Right cardiac atrium (tissue), 5 donors: ENCODE measurements around the gene SMIM12. TPM values are rescaled to one million over a fixed set of nuclear protein-coding genes. Genes with fewer than 3 reads are reported as not detected.

ENCODE experiments used
- ATAC-seq, 2 donors: fragments of 200-7000 bp; cut with Tn5 transposase; one replicate each; pipeline versions ENCODE4 v1.8.0 to v1.9.1; 2020; ENCODE audit warnings: moderate library complexity in 2 of 2, mild to moderate bottlenecking in 1 of 2
- DNase-seq, 3 donors: peaks; one replicate each; pipeline ENCODE4 v3.0.0-alpha.2; 2020
- H3K27ac ChIP-seq: one replicate; pipeline ENCODE4 v1.5.1; 2013; ENCODE audit warnings: mild to moderate bottlenecking, low read length, control low read depth, moderate library complexity
- H3K27me3 ChIP-seq: one replicate; pipeline ENCODE4 v1.6.1; 2013; ENCODE audit not compliant: control insufficient read depth, insufficient read depth
- H3K4me1 ChIP-seq: one replicate; pipeline ENCODE4 v1.6.1; 2013; ENCODE audit warnings: low read length; ENCODE audit not compliant: control insufficient read depth, insufficient read depth
- H3K4me3 ChIP-seq: one replicate; pipeline ENCODE4 v1.5.1; 2013; ENCODE audit warnings: low read length, control low read depth
- H3K9me3 ChIP-seq: one replicate; pipeline ENCODE4 v1.6.1; 2013; ENCODE audit warnings: low read length; ENCODE audit not compliant: control insufficient read depth
- WGBS: extraction: QIAGEN DNeasy Blood & Tissue Kit; methylation state at CpG from one replicate; pipeline ENCODE4 v1.1.7; 2013; 5-methylcytosine and 5-hydroxymethylcytosine counted together
- intact Hi-C, 4 donors: fragments of 100-400 bp; cut with DNase I; formaldehyde crosslinking; loops; one replicate each; pipeline versions ENCODE4 v1.11.0 to v1.14.0; 2022 to 2023
- polyA plus RNA-seq: library from polyadenylated mRNA; stranded (reverse); fragments of 200-250 nt; gene quantifications from one replicate; pipeline ENCODE4 v1.2.3, GENCODE V29; 2013
- total RNA-seq, 4 donors: library from RNA; stranded (reverse); fragmentation: NEBNext Ultra II Directional; extraction: Animal tissue kit (Norgen Biotek cat#: 25700); gene quantifications; one replicate each; pipeline ENCODE4 v1.2.1, GENCODE V29; 2021
- donor health status: healthy with polysubstance abuse.
- donor health status: DM: no; HTN: yes; CAD: no.
- donor health status: DM: no; HTN: no; CAD: no.
- donor health status: DM: no; HTN: yes; CAD: no; lungs with severe emphysema.
- donor health status: DM: yes; HTN: yes; CAD: no.

Gene SMIM12
- total and polyA plus RNA-seq, 5 donors, result 35.3 to 58.7 (median 40.4) TPM

DNA sequence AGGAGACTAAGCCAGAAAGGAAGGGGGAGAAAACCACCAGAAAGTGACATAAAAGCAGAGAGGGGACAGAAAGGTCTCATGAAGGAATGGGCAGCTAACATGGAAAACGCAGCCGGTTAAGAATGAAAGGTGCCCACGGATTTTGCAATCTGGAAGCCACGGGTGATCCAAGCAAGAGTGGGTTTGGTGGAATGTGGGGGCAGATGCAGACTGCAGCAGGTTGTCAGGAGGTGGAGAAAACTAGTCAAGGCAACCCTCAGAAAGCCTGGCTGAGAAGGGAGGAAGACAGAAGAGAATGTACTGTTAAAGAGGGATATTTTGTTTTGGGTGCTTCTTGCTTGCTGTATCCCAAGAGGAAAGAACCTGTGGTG is 12.6 kb upstream of the SMIM12 start:
- Histone ChIP-seq H3K4me3 (no peak overlapping the region), H3K27ac (no peak overlapping the region), H3K27me3 (peaks cover 2% of the 10 kb centered on the region), H3K9me3 (no peaks in the 10 kb centered on the region), H3K4me1 (no peaks in the 10 kb centered on the region)
- ATAC-seq, result no peak
- WGBS, result 77% methylated on average over 4 of the region's 4 CpGs
- intact Hi-C loops, result no loop called here
- no peak for DNase-seq

DNA sequence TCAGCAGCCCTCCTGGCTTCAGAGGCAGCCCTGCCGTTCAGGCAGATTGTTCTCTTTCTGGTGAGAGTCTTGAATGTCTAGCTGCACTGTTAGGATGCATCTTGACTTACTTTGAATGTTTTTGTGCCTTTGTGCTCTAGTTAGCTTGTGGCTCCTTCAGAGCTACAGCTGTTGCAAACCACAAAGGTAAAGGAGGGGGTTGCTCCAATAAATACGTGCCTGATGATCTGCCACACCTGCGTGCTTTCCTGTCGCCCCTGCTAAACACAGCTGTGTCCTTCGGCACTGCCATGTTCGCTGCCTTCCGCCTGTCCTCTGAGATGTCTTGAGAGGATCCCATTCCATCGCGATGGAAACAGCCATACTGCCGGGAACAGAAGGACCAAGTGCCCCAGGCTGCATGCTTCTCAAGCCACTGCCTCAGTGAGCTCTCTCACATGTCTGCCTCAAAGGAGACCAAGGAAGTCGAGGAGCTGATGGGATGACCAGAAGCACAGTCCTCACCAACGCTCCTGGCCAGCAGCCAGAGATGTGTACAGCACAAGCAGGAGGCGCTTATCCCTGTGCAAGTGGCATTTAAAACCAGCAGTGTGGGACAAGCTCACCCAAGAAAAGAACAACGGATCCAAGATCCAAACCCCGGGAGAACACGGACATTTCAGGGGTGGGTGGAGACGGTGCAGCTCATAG is 12.0 kb upstream of the SMIM12 start:
- H3K4me3 ChIP-seq, result no peak overlapping the region
- ATAC-seq (no peak), DNase-seq (no peak)
- intact Hi-C loops, result no loop called here
- H3K27me3 ChIP-seq, result peaks cover 2% of the 10 kb centered on the region
- 71% methylated on average over 17 of the region's 17 CpGs for WGBS
- no peaks in the 10 kb centered on the region for H3K9me3 ChIP-seq
- no peaks in the 10 kb centered on the region for H3K4me1 ChIP-seq
- no peak overlapping the region for H3K27ac ChIP-seq

DNA sequence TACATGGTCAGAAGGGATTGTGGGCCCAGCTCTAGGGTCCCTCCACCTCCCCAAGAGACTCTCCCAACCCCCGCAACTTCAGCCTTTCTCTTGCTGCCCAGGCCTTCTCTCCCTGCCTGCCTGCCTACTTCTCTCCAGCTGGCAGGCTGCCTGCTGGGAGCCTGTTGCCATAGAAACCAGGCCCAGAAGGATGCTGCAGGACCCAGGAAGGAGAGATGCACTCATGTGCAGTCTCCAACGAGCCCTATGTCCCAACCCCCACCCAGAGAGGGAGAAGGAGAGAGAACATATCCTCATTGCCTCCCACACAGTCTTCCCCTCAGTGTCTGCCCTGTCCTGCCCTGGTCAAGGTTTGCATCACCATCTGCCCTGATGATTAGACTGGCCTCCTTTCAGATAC is 10.8 kb upstream of the SMIM12 start:
- H3K4me1 ChIP-seq, result no peaks in the 10 kb centered on the region
- no peak overlapping the region for H3K4me3 ChIP-seq
- 53% methylated on average over 2 of the region's 2 CpGs for WGBS
- H3K9me3 ChIP-seq, result no peaks in the 10 kb centered on the region
- intact Hi-C loops, result no loop called here
- DNase-seq (no peak), ATAC-seq (no peak)
- no peak overlapping the region for H3K27ac ChIP-seq
- H3K27me3 ChIP-seq, result peaks cover under 1% of the 10 kb centered on the region

DNA sequence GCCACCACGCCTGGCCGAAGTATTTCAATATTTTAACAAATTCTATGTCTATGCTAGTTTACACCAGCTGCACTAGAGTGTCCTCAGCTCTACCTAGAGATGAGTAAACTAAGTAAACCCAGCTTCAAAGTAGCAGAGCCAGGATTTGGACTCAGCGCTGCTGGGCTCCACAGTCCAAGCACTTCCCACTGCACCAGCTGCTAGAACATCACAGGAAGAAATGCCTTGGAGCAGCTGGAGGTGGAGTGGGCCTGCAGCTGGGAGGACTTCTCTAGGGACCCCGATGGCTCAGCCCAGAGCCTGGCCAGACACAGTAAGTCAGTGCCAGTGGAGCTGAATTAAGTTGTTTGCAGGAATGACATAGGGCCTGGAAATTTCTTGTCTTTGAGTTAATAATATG is 10.2 kb upstream of the SMIM12 start:
- no peaks in the 10 kb centered on the region for H3K9me3 ChIP-seq
- no peaks in the 10 kb centered on the region for H3K27me3 ChIP-seq
- WGBS, result 80% methylated on average over 4 of the region's 4 CpGs
- no peak overlapping the region for H3K27ac ChIP-seq
- no peak overlapping the region for H3K4me3 ChIP-seq
- no peaks in the 10 kb centered on the region for H3K4me1 ChIP-seq
- DNase-seq, result no peak
- no peak for ATAC-seq
- intact Hi-C loops, result loop anchor here in 3 of 4 donors (5.0 kb wide), 1 partner anchor 82 kb away; no protein-coding TSS in a partner anchor

DNA sequence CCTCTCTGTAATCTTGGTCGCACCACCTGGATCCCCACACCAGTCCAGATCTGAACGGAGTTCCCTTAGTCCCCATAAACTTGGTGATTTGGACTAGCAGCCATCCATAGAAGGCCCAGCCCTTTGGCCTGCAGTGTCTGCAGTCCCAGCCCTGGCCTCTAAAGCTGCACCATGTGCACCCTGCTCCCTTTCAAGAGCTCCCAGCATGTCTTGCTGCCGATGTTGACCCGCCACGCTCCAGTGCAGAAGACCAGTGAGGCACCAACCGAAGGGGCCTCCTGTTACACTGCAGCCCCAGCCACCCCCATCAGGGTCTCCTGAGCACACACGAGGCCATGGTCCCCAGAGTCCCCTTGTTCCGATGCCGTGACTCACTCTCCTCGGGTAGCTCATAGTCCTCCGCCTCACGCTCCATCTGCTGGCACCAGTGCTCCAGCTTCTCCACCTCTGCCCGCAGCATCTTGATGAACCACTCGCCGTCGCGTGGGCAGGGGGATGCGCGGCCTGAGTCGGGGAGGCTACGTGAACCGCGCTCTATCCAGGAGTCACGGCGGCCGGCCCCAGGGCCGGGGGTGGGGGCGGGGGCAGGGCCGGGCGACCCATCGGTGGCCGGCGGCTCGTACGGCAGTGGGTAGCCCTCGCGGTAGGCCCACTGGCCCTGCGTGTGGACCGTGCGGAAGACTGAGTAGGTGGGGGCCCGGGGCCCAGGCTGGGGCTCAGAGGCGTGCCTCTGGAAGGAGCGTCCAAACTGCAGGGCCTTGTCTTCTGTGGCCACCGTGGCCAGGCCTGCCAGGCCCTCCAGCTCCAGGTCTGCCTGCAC is 8.9 kb upstream of the SMIM12 start:
- Histone ChIP-seq H3K4me3 (no peak overlapping the region), H3K9me3 (no peaks in the 10 kb centered on the region), H3K27ac (no peak overlapping the region), H3K4me1 (no peaks in the 10 kb centered on the region), H3K27me3 (no peaks in the 10 kb centered on the region)
- intact Hi-C loops, result loop anchor here in 3 of 4 donors (5.0 kb wide), 1 partner anchor 81 kb away; no protein-coding TSS in a partner anchor
- ATAC-seq, result no peak
- DNase-seq, result no peak
- WGBS, result 92% methylated on average over 44 of the region's 44 CpGs

DNA sequence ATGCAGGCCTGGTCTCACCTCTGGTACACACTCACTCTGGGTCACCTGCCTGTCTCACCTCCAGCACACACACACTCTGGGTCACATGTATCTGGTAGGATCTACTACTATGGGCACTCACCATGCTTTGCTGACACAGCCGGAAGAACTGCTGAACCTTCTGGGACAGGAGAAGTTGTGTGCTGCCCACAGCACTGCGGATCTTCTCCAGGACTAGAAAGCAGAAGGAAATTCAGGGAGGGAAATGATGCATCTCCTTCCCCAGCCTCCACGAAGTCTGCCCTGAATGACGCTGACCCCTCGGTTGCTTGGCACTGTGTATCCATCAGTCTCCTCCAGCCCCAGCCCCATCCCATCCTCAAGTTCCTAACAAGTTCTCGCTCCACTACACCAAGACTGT is 7.9 kb upstream of the SMIM12 start:
- DNase-seq (peak in 1 of 3 donors; percentile 51), ATAC-seq (peak in 1 of 2 donors; percentile 5)
- no peak overlapping the region for H3K4me3 ChIP-seq
- no peaks in the 10 kb centered on the region for H3K4me1 ChIP-seq
- intact Hi-C loops, result loop anchor here in 3 of 4 donors (5.0 kb wide), 1 partner anchor 80 kb away; no protein-coding TSS in a partner anchor
- H3K27me3 ChIP-seq, result no peaks in the 10 kb centered on the region
- no peak overlapping the region for H3K27ac ChIP-seq
- H3K9me3 ChIP-seq, result no peaks in the 10 kb centered on the region
- 82% methylated on average over 6 of the region's 6 CpGs for WGBS

DNA sequence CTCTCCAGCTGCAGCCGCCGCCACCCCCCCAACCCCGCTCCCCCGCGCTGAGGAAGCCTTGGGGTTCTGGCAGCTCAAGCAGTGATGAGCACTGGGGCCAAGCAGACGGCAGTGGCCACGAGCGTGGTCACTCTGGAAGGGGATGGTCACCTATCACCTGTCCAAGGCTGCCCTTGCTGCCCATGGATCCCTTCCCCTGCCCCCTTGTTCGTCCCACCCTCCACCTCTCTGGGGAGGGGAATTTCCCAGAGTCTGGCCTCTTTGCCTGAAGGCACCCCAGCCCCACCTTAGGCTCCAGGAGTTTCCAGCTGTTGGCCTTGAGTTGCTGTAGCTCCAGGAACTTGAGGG is 7.2 kb upstream of the SMIM12 start:
- H3K27ac ChIP-seq, result no peak overlapping the region
- intact Hi-C loops, result loop anchor here in 3 of 4 donors (5.0 kb wide), 1 partner anchor 79 kb away; no protein-coding TSS in a partner anchor
- no peaks in the 10 kb centered on the region for H3K27me3 ChIP-seq
- peak overlapping the region; percentile 56 for H3K4me3 ChIP-seq
- WGBS, result 26% methylated on average over 9 of the region's 9 CpGs
- no peak for DNase-seq
- no peak for ATAC-seq
- H3K9me3 ChIP-seq, result no peaks in the 10 kb centered on the region
- H3K4me1 ChIP-seq, result no peaks in the 10 kb centered on the region

DNA sequence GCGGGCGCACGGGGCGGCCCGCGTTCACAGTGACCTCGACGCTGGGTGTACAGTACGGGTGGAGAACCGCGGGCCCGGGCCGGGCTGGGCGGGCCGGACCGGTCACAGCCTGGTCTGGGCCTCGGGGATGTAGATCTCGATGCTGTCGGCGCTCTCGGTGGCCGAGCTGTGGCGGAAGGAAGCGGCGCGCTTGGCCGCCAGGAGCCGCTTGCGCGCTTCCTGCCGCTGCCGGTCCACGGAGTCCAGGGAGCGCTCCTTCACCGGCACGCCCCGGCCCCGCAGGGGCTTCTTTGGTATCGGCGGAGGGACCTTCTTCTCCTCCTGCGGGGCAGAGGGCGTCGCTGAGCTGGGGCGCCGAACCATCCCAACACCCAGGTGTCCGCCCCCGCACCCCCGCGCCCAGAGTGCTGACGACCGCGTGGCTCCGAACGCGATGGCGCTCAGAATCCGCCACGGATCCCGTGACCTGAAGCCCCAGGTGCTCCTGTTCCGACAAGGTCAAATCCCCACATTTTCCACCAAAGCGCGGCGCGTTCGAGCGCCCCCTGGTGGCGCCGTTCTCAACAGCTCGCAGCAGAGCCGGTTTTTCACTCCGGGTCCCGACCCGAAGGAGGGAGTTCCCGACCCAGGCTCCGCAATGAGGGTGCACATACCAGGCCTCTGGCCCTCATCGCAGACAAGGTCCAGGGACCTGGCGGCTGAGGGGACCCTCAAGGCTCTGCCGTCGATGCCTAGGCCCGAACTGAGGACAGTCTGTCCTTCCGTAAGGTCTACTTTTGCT is 6.6 kb upstream of the SMIM12 start:
- H3K4me3 ChIP-seq, result peak overlapping the region; percentile 56
- peak; percentile 87 to 96 (median 95) for DNase-seq
- no peaks in the 10 kb centered on the region for H3K4me1 ChIP-seq
- peak overlapping the region; percentile 17 for H3K27ac ChIP-seq
- peak; percentile 72 to 81 for ATAC-seq
- H3K9me3 ChIP-seq, result no peaks in the 10 kb centered on the region
- no peaks in the 10 kb centered on the region for H3K27me3 ChIP-seq
- 1% methylated on average over 81 of the region's 81 CpGs for WGBS
- intact Hi-C loops, result loop anchor here in 3 of 4 donors (5.0 kb wide), 1 partner anchor 79 kb away; no protein-coding TSS in a partner anchor

DNA sequence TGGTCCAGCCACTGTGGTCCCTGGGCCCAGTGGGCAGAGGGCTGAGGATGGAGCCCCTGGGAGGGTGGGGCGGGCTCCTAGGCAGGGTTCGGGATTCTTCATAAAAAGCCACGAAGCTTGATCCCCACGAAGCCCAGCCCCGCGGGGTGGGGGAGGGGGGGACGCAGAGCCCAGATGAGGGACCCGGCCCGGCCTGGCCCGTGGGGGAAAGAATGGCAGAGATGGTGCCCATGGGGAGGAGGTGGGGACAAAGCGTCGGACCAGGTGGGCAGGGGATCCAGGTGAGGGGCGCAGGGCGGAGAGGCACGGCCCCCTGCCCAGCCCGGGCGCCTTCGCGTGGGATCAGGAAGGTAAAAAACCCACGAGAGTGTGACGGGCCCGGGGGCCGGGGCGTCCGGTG is 6.0 kb upstream of the SMIM12 start:
- intact Hi-C loops, result loop anchor here in 3 of 4 donors (5.0 kb wide), 1 partner anchor 78 kb away; no protein-coding TSS in a partner anchor
- ATAC-seq, result peak; percentile 4
- no peaks in the 10 kb centered on the region for H3K27me3 ChIP-seq
- H3K4me1 ChIP-seq, result no peaks in the 10 kb centered on the region
- no peaks in the 10 kb centered on the region for H3K9me3 ChIP-seq
- no peak overlapping the region for H3K27ac ChIP-seq
- WGBS, result 16% methylated on average over 25 of the region's 25 CpGs
- H3K4me3 ChIP-seq, result peak overlapping the region; percentile 56
- DNase-seq, result peak; percentile 25 to 74 (median 71)

DNA sequence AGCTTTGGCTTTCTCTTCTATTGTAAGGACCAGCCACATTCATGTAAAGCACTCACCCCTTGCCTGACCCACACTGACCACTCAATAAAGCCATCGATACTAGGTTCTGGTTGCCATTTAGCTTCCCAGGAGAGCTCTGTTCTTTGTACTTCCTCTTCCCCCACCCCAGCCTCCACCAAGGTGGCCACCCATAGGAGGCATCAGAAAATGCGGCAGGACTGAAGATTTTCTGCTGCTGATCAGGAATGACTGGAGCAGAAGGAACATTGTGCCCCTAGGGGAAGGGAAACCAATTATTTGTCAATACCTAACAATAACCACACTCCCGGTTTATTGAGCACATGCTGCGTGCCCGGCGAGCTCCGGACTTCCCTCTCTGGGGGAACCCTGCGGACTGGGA is 5.2 kb upstream of the SMIM12 start:
- intact Hi-C loops, result loop anchor here in 3 of 4 donors (5.0 kb wide), 1 partner anchor 77 kb away; no protein-coding TSS in a partner anchor
- peaks cover 2% of the 10 kb centered on the region for H3K4me1 ChIP-seq
- 90% methylated on average over 8 of the region's 8 CpGs for WGBS

More for the DNA sequence above, 5.2 kb upstream of the SMIM12 start:
- H3K27ac ChIP-seq, result no peak overlapping the region
- H3K4me3 ChIP-seq, result no peak overlapping the region
- H3K27me3 ChIP-seq, result no peaks in the 10 kb centered on the region
- no peak for DNase-seq
- H3K9me3 ChIP-seq, result no peaks in the 10 kb centered on the region
- no peak for ATAC-seq
